B cell (primary cell): ENCODE data around the gene CFLAR.

ENCODE experiments used
- CTCF ChIP-seq: fragments of 200-600 bp; IDR thresholded peaks from one replicate; pipeline ENCODE4 v1.8.0; 2022; ENCODE audit warnings: antibody characterized with exemption, mild to moderate bottlenecking
- EZH2 ChIP-seq: IDR thresholded peaks from 2 replicates; pipeline ENCODE4 v1.6.1; 2012; ENCODE audit warnings: borderline replicate concordance, low read depth, mild to moderate bottlenecking, moderate library complexity, low read length; ENCODE audit not compliant: insufficient read depth, poor library complexity, severe bottlenecking

GRCh38 chr2:201074996-201075395 is 41.0 kb upstream of the CFLAR start:
- TF ChIP-seq CTCF: no peak
- no peak for TF ChIP-seq EZH2
